T follicular helper cell (primary cell): ENCODE data around the gene GCSH.
"Not testable (repeated sequence)": the region's sequence is repeated elsewhere in the genome, so short reads cannot be mapped to it uniquely, and the experiment has no call there.

Experiments
- DNase-seq: peaks from one replicate; pipeline ENCODE4 v3.0.0-alpha.2; 2020; ENCODE audit warnings: low read depth
- total RNA-seq, 2 experiments: gene quantifications; one replicate each; lab custom pipeline; 2026; lab: John Stamatoyannopoulos, UW

The GCSH gene
- total RNA-seq = 0.54 to 0.65 reads per million in 2 experiments

GRCh38 chr16:81095953-81096714 lies at the start of gene GCSH:
Gene GCSH, minus strand, starts transcription at chr16:81096395. Its CDS starts 117 bp downstream, at chr16:81096278.
- DNase-seq = peak; percentile 98

- no peak for DNase-seq
These were observed 47.8 kb upstream of the GCSH start for GRCh38 chr16:81143921-81144471.

- DNase-seq = no peak
These were observed 46.7 kb upstream of the GCSH start for GRCh38 chr16:81142864-81143263.

- DNase-seq = no peak
These were observed 45.0 kb upstream of the GCSH start for GRCh38 chr16:81140930-81141780.

GRCh38 chr16:81138831-81139557 lies 42.8 kb upstream of the GCSH start:
- DNase-seq = no peak

- DNase-seq = no peak
These were observed 41.6 kb upstream of the GCSH start for GRCh38 chr16:81137754-81138153.

GRCh38 chr16:81136390-81137335 lies 40.5 kb upstream of the GCSH start:
- no peak for DNase-seq

- no peak for DNase-seq
These were observed 33.9 kb upstream of the GCSH start for GRCh38 chr16:81130126-81130525.

- DNase-seq = no peak
These were observed 32.7 kb upstream of the GCSH start for GRCh38 chr16:81128726-81129524.

- DNase-seq = no peak
These were observed 30.9 kb upstream of the GCSH start for GRCh38 chr16:81127051-81127450.

GRCh38 chr16:81123092-81123852 lies 27.1 kb upstream of the GCSH start:
- no peak for DNase-seq

- no peak for DNase-seq
These were observed 25.3 kb upstream of the GCSH start for GRCh38 chr16:81121474-81121990.

- no peak for DNase-seq
These were observed 21.2 kb upstream of the GCSH start for GRCh38 chr16:81117436-81117835.

GRCh38 chr16:81116285-81116684 lies 20.1 kb upstream of the GCSH start:
- DNase-seq = no peak

GRCh38 chr16:81112453-81112852 lies 16.3 kb upstream of the GCSH start:
- DNase-seq = no peak

- DNase-seq = not testable (repeated sequence)
These were observed 13.1 kb upstream of the GCSH start for GRCh38 chr16:81109274-81109673.

GRCh38 chr16:81107511-81107910 lies 11.3 kb upstream of the GCSH start:
- no peak for DNase-seq

GRCh38 chr16:81106826-81107503 lies 10.8 kb upstream of the GCSH start:
- no peak for DNase-seq
